ENCODE measurements around the gene RRP7A.
A peak's percentile ranks its signal among the peaks of the same experiment; 100 is the strongest.
"Not testable (repeated sequence)": the region's sequence is repeated elsewhere in the genome, so short reads cannot be mapped to it uniquely, and the experiment has no call there.

Gene RRP7A

DNA sequence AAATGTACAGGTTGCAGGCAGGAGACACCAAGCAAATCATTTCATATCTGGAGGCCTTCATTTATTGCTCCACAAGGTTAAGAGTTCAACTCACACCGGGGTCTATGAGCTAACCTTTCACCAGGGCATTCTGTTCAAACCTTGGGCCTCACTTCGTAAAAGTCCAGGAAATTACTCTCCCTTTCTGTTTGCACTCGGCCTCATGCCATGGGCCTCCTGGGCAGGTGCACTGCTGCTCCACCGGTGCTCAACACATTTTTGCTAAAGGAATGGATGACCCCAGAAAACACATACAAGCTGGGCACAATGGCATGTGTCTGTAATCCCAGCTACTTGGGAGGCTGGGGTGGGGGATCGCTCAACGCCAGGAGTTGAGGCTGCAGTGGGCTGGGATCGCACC lies 16.6 kb upstream of the RRP7A start:
- DNase-seq (ENCODE audit: low read depth), result no peak

DNA sequence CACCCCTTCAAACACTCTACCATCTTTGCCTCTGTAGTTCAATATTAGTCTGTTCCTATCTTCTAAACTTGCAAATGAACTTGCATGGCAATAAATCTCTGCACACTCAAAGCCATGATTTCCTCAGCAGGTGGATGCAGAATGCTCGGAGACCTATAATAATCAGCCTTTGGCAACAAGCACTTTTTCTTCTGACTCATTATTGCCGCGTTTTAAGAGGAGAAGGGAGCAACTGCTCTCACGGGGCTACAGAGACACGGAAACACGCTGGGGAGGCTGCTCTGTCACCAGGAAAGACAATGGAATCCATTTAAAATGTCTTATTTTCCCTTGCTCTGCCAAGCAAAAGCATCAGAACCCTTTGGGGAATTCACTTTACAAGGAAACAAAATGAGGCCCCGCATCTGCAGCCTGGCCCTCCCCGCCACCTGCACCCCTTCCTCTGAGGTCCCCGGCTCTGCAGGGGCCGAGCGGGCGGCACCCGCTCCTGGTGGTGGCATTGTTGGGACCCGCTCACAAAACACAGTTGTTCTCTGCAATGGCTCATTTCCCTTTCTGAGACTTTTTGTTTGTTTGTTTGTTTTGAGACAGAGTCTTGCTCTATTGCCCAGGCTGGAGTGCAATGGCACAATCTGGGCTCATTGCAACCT lies 15.6 kb upstream of the RRP7A start:
- not testable (repeated sequence) for DNase-seq (ENCODE audit: low read depth)

DNA sequence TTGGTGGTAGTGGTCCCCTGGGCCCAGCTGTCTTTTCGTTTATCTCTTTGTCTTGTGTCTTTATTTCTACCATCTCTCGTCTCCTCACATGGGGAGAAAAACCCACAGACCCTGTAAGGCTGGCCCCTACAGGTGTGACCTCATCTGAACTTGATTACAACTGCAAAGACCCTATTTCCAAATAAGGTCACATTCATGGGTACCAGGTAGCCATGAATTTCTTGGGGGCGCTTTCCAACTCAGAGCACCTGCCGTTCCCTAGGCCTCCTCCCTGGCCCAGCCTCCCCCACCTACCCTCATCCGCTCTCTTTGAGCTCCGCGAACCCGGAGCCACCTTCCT lies 14.0 kb upstream of the RRP7A start:
- no peak for DNase-seq (ENCODE audit: low read depth)

DNA sequence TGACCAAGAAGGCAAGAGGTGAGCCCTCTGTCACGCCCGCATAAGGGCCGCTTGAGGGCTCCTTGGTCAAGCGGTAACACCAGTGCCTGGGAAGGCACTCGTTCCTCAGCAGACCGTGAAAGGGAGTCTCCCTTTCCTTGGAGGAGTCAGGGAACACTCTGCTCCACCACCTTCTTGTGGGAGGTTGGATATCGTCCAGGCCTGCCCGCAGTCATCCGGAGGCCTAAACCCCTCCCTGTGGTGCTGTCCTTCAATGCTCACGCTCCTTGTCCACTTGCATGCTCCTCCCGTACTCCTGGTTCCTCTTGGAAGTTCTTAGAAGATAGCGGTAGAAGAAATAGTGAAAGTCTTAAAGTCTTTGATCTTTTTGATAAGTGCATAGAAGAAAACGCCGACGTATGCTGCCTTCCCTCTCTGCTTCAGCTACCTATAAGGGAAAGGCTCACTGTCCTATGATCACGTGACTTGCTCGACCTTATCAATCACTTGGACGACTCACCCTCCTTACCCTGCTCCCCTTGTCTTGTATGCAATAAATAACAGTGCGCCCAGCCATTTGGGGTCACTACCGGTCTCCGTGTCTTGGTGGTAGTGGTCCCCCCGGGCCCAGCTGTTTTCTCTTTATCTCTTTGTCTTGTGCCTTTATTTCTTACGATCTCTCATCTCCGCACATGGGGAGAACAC lies 11.9 kb upstream of the RRP7A start:
- not testable (repeated sequence) for DNase-seq (ENCODE audit: low read depth)

DNA sequence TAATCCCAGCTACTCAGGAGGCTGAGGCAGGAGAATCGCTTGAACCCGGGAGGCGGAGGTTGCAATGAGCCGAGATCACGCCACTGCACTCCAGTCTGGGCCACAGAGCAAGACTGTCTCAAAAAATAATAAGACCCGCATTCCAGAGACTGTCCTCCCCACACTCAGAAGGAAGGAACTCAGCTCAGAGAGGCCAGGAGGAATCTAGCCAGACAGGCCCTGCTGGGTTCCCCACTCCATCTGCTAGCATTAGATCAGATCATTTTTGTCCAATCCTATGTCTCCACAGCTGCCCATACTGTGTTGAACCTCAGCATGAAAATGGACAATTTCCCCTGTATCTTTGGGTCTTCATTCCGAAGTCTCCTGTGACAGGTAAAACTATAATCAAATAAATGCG lies 9.8 kb upstream of the RRP7A start:
- DNase-seq (ENCODE audit: low read depth), result not testable (repeated sequence)

DNA sequence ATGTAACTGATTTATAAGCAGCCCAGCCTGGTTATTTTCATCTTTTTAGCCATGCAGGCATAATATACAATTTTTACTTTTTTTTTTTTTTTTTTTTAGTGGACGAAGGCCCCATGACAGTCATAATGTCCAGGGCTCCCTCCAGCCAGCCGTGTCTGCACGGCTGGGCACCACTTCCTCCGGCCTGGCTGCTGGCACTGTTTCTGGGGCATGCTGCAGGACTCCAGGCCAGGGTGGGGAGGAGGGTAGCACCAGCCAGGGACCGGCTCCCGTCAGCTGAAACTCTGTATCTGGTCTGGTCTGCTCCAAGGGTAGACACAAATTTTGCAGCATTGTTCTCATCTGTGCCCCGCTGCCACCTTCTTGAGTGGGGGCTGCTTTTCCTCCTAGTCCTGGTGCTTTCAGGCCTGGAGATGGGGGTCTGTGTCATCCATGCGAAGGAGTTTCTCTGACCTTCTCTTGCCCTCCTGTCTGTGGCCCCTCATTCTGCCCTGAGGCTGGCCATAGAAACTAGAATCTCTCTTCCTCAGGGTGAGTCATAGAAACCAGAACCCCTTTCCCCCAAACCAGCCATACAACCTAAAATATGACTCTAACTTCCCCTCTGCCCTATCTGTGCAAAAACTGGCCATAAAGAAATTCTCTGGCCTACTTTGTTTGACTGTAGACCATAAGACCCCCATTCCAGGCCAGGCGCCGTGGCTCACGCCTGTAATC lies 9.2 kb upstream of the RRP7A start:
- DNase-seq (ENCODE audit: low read depth), result no peak

DNA sequence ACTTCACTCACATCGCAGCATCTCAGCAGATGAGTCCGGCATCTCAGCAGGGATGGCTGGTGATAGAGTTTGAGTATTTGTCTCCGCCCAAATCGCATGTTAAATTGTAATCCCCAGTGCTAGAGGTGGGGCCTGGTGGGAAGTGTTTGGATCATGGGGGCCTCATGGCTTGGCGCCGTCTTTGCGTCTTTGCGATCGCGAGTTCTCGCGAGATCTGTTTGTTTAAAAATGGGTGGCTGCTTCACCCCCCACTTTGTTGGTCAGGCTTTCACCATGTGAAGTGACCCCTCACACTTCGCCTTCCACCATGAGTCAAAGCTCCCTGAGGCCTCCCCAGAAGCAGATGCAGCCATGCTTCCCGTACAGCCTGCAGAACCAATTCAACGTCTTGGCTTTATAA lies 3.0 kb upstream of the RRP7A start:
- no peak for DNase-seq (ENCODE audit: low read depth)

DNA sequence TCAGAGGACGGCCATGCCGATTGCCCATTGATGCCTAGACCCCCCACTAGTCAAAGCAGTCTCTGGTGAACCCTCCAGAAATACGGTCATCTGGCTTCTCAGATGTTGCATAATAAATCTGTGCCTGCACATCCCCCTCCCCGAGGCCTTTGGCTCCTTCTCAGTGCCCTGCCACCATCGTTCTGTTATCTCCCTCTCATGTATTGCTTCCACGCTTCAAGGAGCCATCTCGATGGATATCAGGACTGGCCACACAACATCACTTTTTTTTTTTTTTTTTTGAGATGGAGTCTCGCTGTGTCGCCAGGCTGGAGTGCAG lies 1.6 kb upstream of the RRP7A start:
- no peak for DNase-seq (ENCODE audit: low read depth)

DNA sequence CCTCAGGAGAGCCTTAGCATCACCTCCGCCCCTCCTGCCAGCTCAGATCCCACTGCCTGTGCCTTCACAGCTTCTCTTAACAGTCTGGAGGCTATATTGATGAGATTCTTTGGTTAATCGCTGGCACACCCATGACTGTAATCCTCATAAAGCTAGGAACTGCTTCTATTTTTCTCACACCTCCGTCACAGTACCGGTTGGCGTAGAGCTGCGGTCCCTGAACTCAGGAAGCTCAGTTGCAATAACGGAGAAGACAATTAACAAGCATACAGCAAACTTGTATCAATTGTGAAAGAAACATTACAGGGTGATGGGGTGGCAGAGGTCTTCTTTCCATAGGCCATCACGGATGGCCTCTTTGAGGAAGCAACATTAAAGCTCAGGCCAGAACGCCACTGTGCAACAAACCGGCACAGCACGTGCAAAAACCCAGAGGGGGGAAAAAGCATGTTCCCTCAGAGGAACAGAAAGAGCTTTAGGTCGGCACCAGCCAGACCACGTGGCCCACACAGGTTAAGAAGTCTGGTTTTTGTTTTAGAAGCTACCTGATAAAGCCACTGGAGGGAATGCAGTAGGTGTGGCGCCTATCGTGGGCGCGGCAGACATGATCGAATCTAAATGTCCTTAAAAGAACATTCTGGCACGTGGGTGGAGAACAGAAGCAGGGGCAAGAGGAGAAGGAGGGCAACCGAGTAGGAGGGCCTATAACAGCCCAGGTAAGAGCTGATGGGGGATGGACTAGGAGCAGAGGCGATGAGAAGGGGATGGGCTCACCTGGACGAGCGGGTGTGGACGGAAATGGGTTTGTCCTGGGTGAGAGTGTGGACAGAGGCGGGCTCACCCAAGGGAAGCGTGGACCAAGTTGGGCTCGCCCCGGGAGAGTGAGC lies 715 bp downstream of the RRP7A start:
- DNase-seq (ENCODE audit: low read depth), result not testable (repeated sequence)

DNA sequence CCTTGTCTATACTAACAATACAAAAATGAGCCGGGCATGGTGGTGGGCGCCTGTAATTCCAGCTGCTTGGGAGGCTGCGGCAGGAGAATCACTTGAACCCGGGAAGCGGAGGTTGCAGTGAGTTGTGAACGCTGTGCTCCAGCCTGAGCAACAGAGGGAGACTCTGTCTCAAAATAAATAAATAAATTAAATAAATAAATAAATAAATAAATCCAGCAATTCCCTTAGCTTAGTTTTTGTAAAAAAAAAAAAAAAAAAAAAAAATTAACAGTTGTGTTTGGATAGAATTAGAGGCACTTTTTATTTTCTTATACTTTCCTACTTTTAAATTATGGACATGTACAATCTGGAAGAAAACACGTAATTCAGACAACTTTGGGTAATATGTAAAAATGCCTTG lies 2.5 kb downstream of the RRP7A start:
- not testable (repeated sequence) for DNase-seq (ENCODE audit: low read depth)

DNA sequence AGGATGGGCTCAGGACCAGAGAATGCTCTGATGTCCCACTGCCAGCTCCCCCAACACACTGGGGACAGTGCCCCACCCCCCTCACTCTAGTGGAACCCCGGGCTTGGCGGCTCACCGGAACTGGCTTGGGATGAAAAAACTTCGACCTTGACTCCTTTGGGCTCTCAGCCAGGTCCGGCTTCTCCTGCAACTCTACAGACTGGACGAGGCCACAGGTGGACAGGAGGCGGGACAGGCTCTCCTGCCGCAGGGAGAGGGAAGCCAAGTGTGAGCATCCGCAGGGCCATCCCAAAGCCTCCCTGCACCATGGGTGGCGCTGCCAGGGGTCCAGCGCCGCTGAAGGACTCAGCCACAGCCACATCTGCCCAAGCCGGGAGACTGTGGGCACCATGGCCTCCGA lies 3.7 kb downstream of the RRP7A start:
- DNase-seq (ENCODE audit: low read depth), result no peak

DNA sequence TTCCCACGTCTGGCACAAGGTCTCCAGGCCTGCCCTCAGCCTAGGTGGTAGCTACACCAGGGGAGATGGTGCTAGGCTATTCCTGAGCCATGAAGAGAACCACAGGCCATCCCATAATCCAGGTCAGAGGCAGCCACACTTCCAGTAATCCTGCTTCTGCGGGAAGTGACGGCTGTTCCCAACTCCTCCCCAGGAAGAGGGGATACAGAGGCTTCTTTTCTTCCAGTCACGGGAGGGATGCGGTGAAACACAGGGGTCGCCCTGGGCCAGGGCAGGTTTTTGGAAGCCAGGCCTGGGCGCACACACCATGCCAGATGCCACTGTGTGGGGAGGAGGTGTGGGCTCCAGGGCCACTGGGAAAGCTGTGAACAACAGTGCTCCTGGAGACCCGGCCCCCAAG lies 4.3 kb downstream of the RRP7A start:
- DNase-seq (ENCODE audit: low read depth), result not testable (repeated sequence)

DNA sequence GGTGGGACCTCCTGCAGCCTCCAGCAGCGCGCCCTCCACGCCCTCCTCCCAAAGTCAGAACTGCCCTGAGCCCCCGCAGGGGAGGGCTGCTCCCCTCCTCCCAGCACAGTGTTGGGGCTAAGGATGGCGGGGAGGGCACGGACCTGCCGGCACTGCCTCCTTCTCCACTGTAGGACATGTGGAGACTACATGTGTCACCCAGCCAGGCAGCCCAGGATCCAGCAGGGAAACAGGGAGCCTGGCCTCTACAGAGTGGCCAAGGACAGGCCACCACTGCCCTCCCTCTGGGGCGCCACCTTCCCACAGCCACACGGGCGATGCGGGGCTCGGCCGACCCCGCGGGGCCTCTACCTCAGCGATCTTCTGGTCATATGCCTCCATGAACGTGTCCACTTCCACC lies 5.3 kb downstream of the RRP7A start:
- DNase-seq (ENCODE audit: low read depth), result not testable (repeated sequence)

DNA sequence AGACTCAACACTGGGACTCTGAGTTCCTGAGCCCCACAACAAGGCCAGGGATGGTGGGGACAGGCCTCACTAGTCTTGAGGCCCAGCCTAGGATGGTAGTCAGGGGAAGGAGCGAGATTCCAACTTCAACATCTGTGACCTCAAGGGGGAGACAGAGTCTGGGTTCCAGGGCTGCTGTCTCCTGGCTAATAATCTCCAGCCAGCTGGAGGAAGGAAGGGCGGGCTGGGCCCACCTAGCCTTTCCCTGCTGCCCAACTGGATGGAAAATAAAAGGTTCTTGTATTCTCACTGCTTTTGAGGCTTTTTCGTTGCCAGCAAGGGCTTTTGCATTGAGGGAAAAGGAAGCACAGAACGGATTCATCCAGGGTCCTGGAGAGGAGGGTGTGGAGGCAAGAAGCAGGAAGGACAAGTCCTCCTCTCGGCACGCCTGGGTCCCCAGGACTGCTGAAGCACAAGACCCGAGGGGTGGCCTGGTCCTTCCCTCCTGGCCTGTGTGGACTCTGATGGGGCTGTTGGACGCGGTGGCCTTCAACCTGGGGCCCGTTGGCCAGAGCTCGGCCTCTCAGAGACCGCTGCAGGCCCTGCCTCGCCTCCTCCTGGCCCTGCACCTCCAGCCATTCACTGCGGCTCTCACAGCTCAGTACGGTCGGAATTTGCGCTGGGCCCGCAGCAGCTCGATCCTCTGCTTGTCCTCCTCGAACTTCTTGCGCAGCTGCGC lies 7.2 kb downstream of the RRP7A start:
- DNase-seq (ENCODE audit: low read depth), result peak; percentile 33

DNA sequence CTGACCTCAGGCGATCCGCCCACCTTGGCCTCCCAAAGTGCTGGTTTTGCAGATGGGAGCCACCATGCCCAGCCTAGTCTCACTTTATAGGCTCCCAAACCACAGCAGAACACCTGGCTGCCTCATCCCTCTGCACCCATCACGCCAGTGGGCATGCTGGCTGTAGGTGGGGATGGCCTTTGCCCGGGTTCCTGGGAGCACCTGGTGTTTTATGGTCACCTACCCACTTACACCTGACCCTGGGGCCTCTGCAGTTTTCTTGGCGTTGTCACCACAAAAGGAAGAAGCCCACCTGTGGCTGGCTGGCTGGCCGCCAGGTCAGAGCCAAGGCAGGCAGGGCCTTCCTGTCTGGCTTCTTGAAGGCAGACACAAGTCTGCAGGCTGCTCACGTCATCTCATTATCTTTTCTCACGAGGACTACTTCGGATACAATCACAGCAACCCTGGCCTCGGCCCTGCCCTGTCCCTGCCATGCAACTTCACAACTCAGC lies 8.2 kb downstream of the RRP7A start:
- no peak for DNase-seq (ENCODE audit: low read depth)

DNA sequence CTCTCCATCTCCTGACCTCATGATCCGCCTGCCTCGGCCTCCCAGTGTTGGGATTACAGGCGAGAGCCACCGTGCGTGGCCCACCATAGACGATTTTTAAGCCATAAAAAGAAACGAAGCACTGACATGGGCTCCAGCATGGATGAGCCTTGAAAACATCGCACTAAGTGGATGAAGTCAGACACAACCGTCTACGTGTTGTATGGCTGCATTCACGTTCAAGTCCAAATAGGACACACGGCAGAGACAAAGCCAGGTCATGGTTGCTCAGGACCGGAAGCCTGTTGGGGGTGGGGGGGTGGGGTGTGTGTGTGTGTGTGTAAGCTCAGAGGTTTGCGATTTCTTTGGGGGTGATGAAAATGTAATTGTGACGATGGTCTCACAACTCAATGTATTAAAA lies 10.0 kb downstream of the RRP7A start:
- no peak for DNase-seq (ENCODE audit: low read depth)

DNA sequence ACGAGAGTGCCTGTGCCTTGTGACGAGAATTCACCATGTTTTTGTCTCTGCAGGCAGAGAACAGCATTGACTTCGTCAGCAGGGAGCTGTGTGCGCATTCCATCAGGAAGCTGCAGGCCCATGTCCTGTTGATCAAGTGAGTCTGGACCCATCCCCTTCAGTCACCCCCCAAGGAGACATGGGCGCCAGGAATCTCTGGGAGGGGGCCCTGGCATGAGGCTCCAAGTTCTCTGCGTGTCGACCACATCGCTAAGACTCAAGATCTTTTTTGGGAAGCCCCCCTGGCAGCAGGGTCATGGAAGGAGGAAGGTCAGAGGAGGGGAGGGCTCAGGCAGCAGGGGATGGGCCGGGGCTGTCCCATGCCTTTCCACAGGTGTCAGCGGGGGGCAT lies 10.6 kb downstream of the RRP7A start:
- not testable (repeated sequence) for DNase-seq (ENCODE audit: low read depth)

DNA sequence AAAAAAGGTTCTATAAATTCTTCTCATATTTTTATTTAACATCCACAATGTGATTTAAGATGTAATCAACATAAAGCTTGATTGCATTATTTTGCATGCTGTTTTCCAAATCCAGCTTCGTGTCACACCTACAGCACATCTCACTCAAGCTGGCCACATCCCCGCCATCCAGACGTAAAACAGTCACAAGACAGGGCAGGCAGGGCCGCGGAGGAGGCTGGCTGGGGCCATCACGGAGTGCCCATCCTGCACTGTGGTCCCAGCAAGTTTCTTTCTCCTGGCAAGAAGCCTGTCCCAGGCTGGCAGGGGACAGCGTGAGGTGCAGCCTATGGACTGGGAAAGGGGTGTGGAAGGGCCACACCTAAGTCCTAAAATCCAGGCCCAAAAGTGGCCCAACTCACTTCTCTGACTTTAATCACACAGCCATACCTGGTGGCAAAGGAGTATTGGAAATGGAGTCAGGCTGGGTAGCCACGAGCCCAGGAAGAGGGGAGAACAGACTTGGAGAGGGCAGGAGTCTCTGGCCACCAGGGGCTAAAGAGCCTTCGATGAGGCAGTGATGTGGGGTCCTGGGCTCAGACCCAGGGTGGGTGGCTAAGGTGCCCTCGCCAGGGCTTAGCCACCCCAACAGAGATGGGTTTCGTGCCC lies 11.1 kb downstream of the RRP7A start:
- not testable (repeated sequence) for DNase-seq (ENCODE audit: low read depth)

DNA sequence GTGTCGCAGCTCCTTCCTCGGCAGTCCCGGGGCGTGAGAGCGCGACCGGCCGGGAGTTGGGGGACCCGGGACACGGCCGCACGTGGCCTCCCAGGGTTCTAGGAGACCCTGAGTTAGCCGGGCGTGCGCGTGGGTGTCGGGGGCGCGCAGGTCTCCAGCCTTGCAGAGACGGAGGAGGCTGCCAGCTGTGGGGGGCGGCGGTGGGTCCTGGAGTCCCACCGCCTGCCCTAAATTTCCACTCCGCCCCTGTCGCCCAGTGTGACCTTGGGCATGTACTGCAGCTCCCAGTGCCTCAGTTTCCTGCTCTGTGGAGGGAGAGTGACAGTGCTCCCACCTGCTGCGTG lies 18.8 kb downstream of the RRP7A start:
- no peak for DNase-seq (ENCODE audit: low read depth)

DNA sequence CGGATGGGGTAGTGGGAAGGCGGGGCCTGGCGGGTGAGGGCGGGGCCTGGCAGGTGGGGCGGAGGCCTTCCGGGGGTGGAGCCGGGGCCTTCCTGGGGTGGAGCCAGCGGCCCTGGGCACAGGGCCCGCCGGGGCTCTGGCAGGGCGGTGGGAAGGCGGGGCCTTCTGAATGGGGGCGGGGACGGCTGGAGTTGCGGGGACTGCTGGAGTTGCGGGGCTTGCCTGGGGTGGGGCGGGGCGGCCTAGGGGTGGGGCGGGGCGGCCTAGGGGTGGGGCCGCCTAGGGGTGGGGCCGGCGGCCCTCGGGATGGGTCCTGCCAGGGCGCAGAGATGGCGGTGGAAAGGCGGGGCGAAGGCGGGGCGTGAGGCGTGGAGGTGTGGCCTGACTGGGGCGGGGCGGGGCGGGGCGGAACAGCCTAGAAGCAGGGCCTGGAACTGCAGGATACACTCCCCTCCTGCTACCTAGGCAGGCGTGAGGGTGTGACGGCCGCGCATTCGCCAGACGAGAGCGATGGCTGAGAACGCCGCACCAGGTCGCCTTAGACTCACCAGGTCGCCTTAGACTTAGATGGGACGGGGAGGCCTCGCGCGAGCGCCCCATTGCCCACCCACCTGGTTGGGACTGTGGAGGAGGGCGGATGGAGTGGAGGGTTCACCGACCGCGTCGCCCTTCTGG lies 19.3 kb downstream of the RRP7A start:
- peak; percentile 77 for DNase-seq (ENCODE audit: low read depth)

DNA sequence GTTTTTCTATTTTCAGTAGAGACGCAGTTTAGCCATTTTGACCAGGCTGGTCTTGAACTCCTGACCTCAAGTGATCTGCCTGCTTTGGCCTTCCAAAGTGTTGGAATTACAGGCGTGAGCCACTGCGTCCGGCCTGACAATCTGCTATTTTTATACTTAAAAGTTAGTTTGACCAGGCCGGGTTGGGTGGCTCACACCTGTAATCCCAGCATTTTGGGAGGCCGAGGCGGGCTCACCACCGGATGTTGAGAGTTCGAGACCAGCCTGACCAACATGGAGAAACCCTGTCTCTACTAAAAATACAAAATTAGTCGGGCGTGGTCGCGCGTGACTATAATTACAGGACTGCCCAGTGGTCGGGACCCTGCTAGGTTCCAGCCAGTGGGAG lies 19.8 kb downstream of the RRP7A start:
- not testable (repeated sequence) for DNase-seq (ENCODE audit: low read depth)

All from EH (cell line).